ENCODE results near the gene SLC2A13. TPM values are rescaled to one million over a fixed set of nuclear protein-coding genes. Genes with fewer than 3 reads are reported as not detected.

SLC2A13 gene
- total RNA-seq, 4 donors from 2014 or later = 18.4 to 32.0 (median 25.3) TPM

DNA sequence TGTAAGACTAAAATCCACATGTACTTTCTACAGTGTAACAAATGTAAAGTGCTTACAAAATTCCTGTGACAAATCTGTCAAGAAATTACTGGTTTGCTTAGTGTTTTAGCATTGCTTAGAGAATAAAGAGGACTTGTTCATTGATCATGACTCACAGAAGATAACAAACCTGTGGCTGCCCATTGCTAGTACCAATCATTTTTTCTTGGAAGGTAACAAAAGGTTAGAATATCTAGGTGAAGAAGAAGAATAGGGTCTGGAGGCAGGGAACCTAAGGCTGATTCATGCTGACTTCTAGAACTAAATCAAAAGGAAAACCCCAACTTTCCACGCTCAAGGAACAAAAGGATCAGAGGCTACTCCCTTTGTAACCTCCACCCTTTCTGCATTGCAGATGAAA lies 253.5 kb downstream of the SLC2A13 start:
- TF ChIP-seq, protein P1, sequence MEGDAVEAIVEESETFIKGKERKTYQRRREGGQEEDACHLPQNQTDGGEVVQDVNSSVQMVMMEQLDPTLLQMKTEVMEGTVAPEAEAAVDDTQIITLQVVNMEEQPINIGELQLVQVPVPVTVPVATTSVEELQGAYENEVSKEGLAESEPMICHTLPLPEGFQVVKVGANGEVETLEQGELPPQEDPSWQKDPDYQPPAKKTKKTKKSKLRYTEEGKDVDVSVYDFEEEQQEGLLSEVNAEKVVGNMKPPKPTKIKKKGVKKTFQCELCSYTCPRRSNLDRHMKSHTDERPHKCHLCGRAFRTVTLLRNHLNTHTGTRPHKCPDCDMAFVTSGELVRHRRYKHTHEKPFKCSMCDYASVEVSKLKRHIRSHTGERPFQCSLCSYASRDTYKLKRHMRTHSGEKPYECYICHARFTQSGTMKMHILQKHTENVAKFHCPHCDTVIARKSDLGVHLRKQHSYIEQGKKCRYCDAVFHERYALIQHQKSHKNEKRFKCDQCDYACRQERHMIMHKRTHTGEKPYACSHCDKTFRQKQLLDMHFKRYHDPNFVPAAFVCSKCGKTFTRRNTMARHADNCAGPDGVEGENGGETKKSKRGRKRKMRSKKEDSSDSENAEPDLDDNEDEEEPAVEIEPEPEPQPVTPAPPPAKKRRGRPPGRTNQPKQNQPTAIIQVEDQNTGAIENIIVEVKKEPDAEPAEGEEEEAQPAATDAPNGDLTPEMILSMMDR (IDR thresholded peaks at IDR 0.05; ENCODE audit: low read depth) = no peak

DNA sequence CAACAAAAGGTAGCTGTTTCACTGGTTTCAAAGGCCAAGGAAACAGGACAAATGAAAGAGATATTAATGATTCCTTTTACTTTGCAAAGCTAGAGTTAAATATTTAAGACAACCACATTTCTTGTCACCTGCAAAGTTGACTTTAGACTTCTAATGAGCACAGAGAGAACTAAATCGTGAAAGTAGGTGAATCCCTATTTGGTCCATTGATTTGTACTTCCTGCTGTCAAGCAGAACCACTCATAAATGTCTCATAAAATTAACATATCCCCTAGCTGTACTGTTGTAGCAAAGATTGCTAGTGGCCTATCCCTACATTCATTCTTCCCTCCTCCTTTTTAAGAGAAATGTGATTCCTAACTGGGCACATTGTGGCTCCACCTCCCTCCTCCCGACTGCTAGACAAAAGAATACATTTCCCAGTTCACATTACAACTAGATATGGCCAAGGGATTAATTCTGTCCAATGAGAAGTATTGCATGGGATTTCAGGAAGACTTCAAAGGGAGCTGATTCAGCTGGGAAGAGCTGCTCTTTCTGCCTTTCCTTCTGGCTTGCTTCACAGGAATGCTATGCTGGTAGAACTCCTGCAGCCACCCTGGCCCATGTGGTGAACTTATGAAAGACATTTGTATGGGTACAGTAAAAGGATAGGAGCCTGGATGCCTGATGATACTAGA lies 258.8 kb downstream of the SLC2A13 start:
- TF ChIP-seq, protein P1 (IDR thresholded peaks at IDR 0.05; ENCODE audit: low read depth) = no peak

DNA sequence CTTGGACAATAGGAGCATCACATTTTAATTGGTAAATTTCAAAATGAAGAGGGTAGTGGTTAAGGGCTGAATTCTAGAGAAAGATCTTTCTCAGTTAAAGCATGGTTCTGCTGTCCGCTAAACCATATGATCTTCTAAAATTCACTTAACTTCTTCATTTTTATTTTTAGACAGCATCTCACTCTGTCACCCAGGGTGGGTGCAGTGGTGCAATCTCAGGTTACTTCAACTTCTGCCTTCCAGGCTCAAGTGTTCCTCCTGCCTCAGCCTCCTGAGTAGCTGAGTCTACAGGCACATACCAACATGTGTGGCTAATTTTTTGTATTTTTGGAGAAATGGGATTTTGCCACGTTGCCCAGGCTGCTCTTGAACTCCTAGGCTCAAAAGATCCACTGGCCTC lies 259.6 kb downstream of the SLC2A13 start:
- TF ChIP-seq, protein P1 (IDR thresholded peaks at IDR 0.05; ENCODE audit: low read depth) = no peak

DNA sequence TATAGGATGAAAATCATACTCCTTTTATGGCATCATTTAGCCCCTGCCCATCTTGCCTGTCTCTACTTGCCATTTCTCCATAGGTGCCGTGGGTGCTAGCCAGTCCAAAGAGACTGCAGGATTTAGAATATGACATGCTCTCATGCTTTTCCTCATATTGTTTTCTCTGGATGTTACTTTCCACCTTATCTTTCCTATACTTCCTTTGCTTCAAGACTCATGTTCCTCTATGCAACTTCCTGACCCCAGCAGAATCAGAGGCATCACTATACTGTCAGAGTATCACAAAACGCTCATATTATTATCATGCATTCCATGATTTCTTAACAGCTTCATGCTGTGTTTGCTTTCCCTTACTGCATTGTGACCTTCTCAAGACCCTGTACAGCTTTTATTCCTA lies 265.5 kb downstream of the SLC2A13 start:
- TF ChIP-seq, protein P1 (IDR thresholded peaks at IDR 0.05; ENCODE audit: low read depth) = no peak

DNA sequence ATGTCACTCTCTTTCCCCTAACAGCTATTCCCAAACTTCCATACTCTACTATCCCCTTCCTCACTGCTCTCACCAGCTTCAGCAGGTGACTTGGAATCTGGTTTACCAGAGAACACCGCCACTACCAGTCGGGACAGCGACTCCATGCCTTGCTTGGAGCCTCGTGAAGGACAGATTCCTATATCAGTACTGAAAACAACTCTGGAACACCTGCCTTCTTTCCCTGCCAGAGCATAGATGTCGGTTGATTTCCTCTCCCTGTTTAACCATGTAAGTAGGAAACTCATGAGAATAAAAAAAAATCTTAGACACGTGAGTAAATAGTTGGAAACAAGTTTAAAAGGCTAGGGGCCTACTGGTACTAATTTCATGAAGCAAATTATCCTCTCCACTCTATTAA lies 266.8 kb downstream of the SLC2A13 start:
- TF ChIP-seq, protein P1 (IDR thresholded peaks at IDR 0.05; ENCODE audit: low read depth) = no peak

DNA sequence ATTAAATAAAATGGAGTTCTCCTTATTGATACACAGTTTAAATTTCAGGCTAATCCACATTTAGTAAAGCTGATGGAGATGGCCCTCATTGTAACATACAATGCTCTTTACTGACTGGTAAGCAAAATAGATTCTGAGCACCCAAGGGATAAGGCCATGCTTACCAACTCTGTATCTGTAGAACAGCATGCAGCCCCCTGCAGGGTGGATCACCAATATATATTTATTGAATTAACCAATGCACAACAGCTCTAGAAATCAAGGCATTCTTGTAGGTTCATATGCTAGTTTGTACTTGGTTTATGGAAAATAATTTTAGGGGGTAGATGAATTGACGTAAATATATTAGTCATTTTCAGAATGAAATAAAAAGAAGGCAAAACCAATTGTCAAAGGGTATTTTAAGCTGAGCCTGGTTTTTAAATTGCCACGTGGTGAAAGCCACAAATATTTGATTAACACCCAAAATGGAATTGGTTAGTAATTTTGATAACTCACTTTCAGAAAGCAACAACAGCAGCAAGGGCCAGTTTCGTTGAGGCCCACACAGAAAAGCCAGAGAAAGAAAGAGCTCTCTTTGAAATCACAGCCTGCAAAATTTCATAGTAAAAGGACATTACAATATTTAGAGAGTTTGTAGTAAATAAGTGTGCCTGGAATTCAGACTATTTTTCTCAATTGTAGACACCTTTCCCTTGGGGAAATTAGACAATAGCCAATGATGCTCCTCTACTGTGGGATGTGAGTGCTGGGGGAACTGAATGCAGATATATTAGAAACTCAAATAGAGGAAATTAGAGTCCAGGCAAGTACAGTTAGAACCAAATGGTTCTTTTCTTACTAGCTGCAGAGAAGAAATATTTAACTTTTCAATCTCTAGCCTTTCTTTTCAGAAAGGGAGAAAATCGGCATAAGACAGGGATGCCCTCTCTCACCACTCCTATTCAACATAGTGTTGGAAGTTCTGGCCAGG lies 270.1 kb downstream of the SLC2A13 start:
- TF ChIP-seq, protein P1 (IDR thresholded peaks at IDR 0.05; ENCODE audit: low read depth) = no peak
